ENCODE measurements around the gene IL36G.

The IL36G gene

DNA sequence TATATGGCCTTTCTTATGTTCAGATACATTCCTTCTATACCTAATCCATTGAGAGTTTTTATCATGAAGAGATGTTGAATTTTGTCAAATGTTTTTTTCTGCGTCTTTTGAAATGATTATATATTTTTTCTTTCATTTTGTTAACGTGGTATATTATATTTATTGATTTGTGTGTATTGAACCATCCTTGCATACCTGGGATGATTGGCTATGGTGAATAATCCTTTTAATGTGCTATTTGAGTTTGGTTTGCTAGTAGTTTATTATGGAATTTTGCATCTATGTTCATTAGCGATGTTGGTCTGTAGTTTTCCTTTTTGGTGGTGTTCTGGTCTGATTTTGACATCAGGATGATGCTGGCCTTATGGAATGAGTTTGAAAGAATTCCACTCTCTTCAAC lies 11.8 kb downstream of the IL36G start:
- no peaks in the 10 kb centered on the region for H3K36me3 ChIP-seq (replicated peaks)
- no peaks in the 10 kb centered on the region for H3K9me3 ChIP-seq
- no peaks in the 10 kb centered on the region for H3K27me3 ChIP-seq (ENCODE audit: low read depth)
- in situ Hi-C loops (cut with MboI; ENCODE audit: low sequenced_read_pairs), result no loop called here
- no peaks in the 10 kb centered on the region for H3K4me1 ChIP-seq
- H3K4me3 ChIP-seq, result no peak overlapping the region
- DNase-seq (ENCODE audit: low spot score in 2 of 2), result no peak

GRCh38 chr2:112993831-112994230 lies 16.0 kb downstream of the IL36G start:
- Histone ChIP-seq H3K36me3 (replicated peaks) (no peaks in the 10 kb centered on the region), H3K27me3 (ENCODE audit: low read depth) (no peaks in the 10 kb centered on the region), H3K9me3 (no peaks in the 10 kb centered on the region), H3K4me3 (no peak overlapping the region), H3K4me1 (no peaks in the 10 kb centered on the region)
- no peak for DNase-seq (ENCODE audit: low spot score in 2 of 2)
- in situ Hi-C loops (cut with MboI; ENCODE audit: low sequenced_read_pairs), result no loop called here

- DNase-seq (ENCODE audit: low spot score in 2 of 2), result no peak
- Histone ChIP-seq H3K36me3 (replicated peaks) (no peaks in the 10 kb centered on the region), H3K4me1 (no peaks in the 10 kb centered on the region), H3K9me3 (no peaks in the 10 kb centered on the region), H3K4me3 (no peak overlapping the region), H3K27me3 (ENCODE audit: low read depth) (no peaks in the 10 kb centered on the region)
- in situ Hi-C loops (cut with MboI; ENCODE audit: low sequenced_read_pairs), result no loop called here
Observed at GRCh38 chr2:112994648-112995047, 16.8 kb downstream of the IL36G start.

DNA sequence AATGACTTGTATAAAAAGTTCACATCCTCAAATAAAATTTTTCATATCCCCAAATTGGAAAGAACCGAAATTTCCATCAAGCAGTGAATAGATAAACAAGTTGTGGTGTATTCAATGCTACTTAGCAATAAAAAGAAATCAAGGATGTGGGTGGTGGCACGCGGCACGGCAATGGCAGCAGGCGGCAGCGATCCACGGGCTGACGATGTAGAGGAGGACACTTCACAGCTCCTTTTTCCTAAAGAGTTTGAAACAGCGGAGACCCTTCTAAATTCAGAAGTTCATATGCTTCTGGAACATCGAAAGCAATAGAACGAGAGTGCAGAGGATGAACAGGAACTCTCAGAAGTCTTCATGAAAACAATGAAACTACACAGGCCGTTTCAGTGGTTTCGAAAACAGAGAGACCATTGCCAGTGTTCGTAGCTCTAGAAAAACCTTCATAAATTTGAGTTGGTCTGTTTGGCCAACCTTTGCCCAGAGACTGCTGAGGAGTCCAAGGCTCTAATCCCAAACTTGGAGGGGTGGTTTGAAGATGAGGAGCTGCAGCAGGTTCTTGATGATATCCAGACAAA lies 17.6 kb downstream of the IL36G start:
- H3K4me3 ChIP-seq, result no peak overlapping the region
- DNase-seq (ENCODE audit: low spot score in 2 of 2), result no peak
- H3K9me3 ChIP-seq, result no peaks in the 10 kb centered on the region
- H3K27me3 ChIP-seq (ENCODE audit: low read depth), result no peaks in the 10 kb centered on the region
- in situ Hi-C loops (cut with MboI; ENCODE audit: low sequenced_read_pairs), result no loop called here
- H3K36me3 ChIP-seq (replicated peaks), result no peaks in the 10 kb centered on the region
- no peaks in the 10 kb centered on the region for H3K4me1 ChIP-seq

- no peaks in the 10 kb centered on the region for H3K27me3 ChIP-seq (ENCODE audit: low read depth)
- no peaks in the 10 kb centered on the region for H3K36me3 ChIP-seq (replicated peaks)
- no peaks in the 10 kb centered on the region for H3K4me1 ChIP-seq
- DNase-seq (ENCODE audit: low spot score in 2 of 2), result no peak
- H3K4me3 ChIP-seq, result no peak overlapping the region
- no peaks in the 10 kb centered on the region; the same call in 1 of the 2 replicates for H3K9me3 ChIP-seq
- in situ Hi-C loops (cut with MboI; ENCODE audit: low sequenced_read_pairs), result no loop called here
Observed at GRCh38 chr2:112996635-112997034, 18.8 kb downstream of the IL36G start.

- Histone ChIP-seq H3K4me1 (no peaks in the 10 kb centered on the region), H3K27me3 (ENCODE audit: low read depth) (no peaks in the 10 kb centered on the region), H3K36me3 (replicated peaks) (no peaks in the 10 kb centered on the region), H3K4me3 (no peak overlapping the region), H3K9me3 (no peaks in the 10 kb centered on the region; the same call in 1 of the 2 replicates)
- DNase-seq (ENCODE audit: low spot score in 2 of 2), result no peak
- in situ Hi-C loops (cut with MboI; ENCODE audit: low sequenced_read_pairs), result no loop called here
Observed at GRCh38 chr2:112997151-112997550, 19.3 kb downstream of the IL36G start.

- no peak for DNase-seq (ENCODE audit: low spot score in 2 of 2)
- Histone ChIP-seq H3K4me3 (no peak overlapping the region), H3K27me3 (ENCODE audit: low read depth) (no peaks in the 10 kb centered on the region), H3K36me3 (replicated peaks) (no peaks in the 10 kb centered on the region), H3K9me3 (no peaks in the 10 kb centered on the region; the same call in 1 of the 2 replicates), H3K4me1 (no peaks in the 10 kb centered on the region)
- in situ Hi-C loops (cut with MboI; ENCODE audit: low sequenced_read_pairs), result no loop called here
Observed at GRCh38 chr2:113000436-113000835, 22.6 kb downstream of the IL36G start.

GRCh38 chr2:113002677-113003076 lies 24.9 kb downstream of the IL36G start:
- in situ Hi-C loops (cut with MboI; ENCODE audit: low sequenced_read_pairs), result no loop called here
- Histone ChIP-seq H3K9me3 (no peaks in the 10 kb centered on the region; the same call in 1 of the 2 replicates), H3K4me3 (no peak overlapping the region), H3K27me3 (ENCODE audit: low read depth) (no peaks in the 10 kb centered on the region), H3K4me1 (no peaks in the 10 kb centered on the region), H3K36me3 (replicated peaks) (no peaks in the 10 kb centered on the region)
- no peak for DNase-seq (ENCODE audit: low spot score in 2 of 2)

DNA sequence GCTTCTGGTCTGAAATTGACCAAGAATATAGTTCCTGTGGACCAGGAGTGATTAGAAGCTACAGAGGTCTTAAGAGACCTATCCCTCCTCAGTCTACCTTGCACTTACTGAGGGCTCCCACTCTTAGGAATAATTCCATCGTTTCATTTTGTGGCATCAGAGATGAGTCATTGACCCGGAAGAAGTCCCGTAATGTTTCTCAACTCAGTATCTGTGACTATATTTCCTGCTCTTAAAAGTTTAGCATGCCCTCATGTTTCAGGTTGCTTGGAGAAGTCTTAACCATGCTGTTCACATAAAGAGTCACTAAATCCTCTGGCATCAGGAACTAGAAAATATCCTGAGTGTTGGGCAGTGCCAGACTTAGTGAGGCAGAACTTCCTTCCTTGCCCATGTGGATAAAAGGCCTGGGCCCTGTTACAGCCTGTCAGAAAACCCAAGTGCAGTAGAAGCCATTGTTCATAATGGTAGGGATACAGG lies 27.3 kb downstream of the IL36G start, which contains the start of gene IL36A:
IL36A (plus strand) TSS at position 430 of the 480 bp plus-strand sequence. CDS start 413 bp downstream, outside the sequence.
- Histone ChIP-seq H3K9me3 (no peaks in the 10 kb centered on the region; the same call in 1 of the 2 replicates), H3K27me3 (ENCODE audit: low read depth) (no peaks in the 10 kb centered on the region), H3K4me3 (no peak within 1 kb of the TSS), H3K36me3 (replicated peaks) (no peaks in the 10 kb centered on the region), H3K4me1 (no peaks in the 10 kb centered on the region)
- in situ Hi-C loops (cut with MboI; ENCODE audit: low sequenced_read_pairs), result no loop called here
- DNase-seq (ENCODE audit: low spot score in 2 of 2), result no peak

- no peaks in the 10 kb centered on the region for H3K9me3 ChIP-seq
- in situ Hi-C loops (cut with MboI; ENCODE audit: low sequenced_read_pairs), result no loop called here
- DNase-seq (ENCODE audit: low spot score in 2 of 2), result no peak
- H3K4me3 ChIP-seq, result no peak overlapping the region
- H3K4me1 ChIP-seq, result no peaks in the 10 kb centered on the region
- H3K36me3 ChIP-seq (replicated peaks), result no peaks in the 10 kb centered on the region
- no peaks in the 10 kb centered on the region for H3K27me3 ChIP-seq (ENCODE audit: low read depth)
Observed at GRCh38 chr2:113007250-113007649, 29.4 kb downstream of the IL36G start.

DNA sequence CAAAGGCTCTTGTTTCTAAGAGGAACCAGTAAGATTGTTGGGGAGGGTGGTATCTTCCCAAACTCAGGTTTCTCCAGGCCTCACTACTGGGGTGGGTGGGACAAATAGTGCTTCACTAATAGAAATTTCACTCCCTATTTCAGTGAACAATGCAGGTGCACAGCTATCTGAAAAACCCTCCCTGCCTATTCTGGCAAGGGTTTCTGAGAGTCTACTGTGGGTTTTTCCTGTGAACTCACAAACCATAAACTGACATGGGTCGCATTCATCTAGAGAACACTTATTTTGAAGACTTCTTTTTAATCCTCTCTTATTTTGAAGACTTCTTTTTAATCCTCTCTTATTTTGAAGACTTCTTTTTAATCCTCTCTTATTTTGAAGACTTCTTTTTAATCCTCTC lies 31.8 kb downstream of the IL36G start:
- H3K4me3 ChIP-seq, result no peak overlapping the region
- no peaks in the 10 kb centered on the region for H3K36me3 ChIP-seq (replicated peaks)
- no peak for DNase-seq (ENCODE audit: low spot score in 2 of 2)
- in situ Hi-C loops (cut with MboI; ENCODE audit: low sequenced_read_pairs), result no loop called here
- no peaks in the 10 kb centered on the region for H3K9me3 ChIP-seq
- no peaks in the 10 kb centered on the region for H3K4me1 ChIP-seq
- H3K27me3 ChIP-seq (ENCODE audit: low read depth), result no peaks in the 10 kb centered on the region

DNA sequence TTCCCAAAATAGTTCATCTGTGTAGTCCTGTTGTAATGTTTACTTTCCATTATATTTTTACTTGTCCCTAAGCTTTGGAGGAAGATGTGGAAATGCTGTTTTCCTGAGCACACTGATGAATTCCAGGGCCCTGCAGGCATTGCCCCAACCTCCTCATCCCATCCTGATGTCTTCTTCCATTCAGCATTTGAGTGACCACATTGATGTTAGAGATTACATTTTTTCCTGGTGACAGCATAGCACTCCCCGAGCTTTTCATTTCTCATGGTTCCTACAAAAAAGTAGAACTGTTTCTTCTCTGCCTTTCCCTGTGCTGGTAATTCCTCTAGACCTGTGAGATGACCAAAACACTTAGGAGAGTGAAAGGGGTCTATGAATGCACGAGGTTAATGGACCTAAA lies 32.3 kb downstream of the IL36G start:
- Histone ChIP-seq H3K9me3 (no peaks in the 10 kb centered on the region), H3K4me1 (no peaks in the 10 kb centered on the region), H3K36me3 (replicated peaks) (no peaks in the 10 kb centered on the region), H3K4me3 (no peak overlapping the region), H3K27me3 (ENCODE audit: low read depth) (no peaks in the 10 kb centered on the region)
- in situ Hi-C loops (cut with MboI; ENCODE audit: low sequenced_read_pairs), result no loop called here
- no peak for DNase-seq (ENCODE audit: low spot score in 2 of 2)

DNA sequence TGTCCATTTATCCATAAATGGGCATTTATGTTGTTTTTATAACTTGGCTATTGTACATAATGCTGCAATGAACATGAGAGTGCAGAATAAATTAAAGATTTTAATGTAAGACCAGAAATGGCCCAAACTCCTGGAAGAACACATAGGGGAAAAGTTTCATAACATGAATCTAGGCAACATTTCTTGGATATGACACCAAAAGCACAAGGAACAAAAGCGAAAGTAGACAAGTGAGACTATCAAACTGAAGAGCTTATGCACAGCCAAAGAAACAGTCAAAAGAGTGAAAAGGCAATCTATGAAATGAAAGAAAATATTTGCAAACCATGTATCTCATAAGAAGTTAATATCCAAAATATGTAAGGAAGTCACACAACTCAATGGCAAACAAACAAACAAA lies 33.3 kb downstream of the IL36G start:
- Histone ChIP-seq H3K4me3 (no peak overlapping the region), H3K4me1 (no peaks in the 10 kb centered on the region), H3K27me3 (ENCODE audit: low read depth) (no peaks in the 10 kb centered on the region), H3K36me3 (replicated peaks) (no peaks in the 10 kb centered on the region), H3K9me3 (no peaks in the 10 kb centered on the region)
- in situ Hi-C loops (cut with MboI; ENCODE audit: low sequenced_read_pairs), result no loop called here
- DNase-seq (ENCODE audit: low spot score in 2 of 2), result no peak

GRCh38 chr2:113012436-113013335 lies 34.9 kb downstream of the IL36G start:
- no peak overlapping the region for H3K4me3 ChIP-seq
- H3K36me3 ChIP-seq (replicated peaks), result no peaks in the 10 kb centered on the region
- H3K9me3 ChIP-seq, result no peaks in the 10 kb centered on the region
- no peaks in the 10 kb centered on the region for H3K27me3 ChIP-seq (ENCODE audit: low read depth)
- in situ Hi-C loops (cut with MboI; ENCODE audit: low sequenced_read_pairs), result no loop called here
- H3K4me1 ChIP-seq, result no peaks in the 10 kb centered on the region
- no peak for DNase-seq (ENCODE audit: low spot score in 2 of 2)
